Activated CD8-positive, alpha-beta memory T cell treated with anti-CD3 and anti-CD28 coated beads, Interleukin-2, amount 50 U/mL, for 24 hours (primary cell): Measurements from ENCODE around the gene MCM7.
A peak's percentile ranks its signal among the peaks of the same experiment; 100 is the strongest.

Experiments
- DNase-seq: peaks from one replicate; pipeline ENCODE4 v3.0.0-alpha.2; 2020; ENCODE audit errors: extremely low read depth

The MCM7 gene

GRCh38 chr7:100071018-100071723 is 30.0 kb downstream of the MCM7 start:
- DNase-seq: no peak

- no peak for DNase-seq
Observed at GRCh38 chr7:100069991-100070390, 31.2 kb downstream of the MCM7 start.

GRCh38 chr7:100066953-100067352 is 34.2 kb downstream of the MCM7 start:
- DNase-seq: no peak

GRCh38 chr7:100065452-100066186 is 35.6 kb downstream of the MCM7 start:
- no peak for DNase-seq

GRCh38 chr7:100064162-100064561 is 37.0 kb downstream of the MCM7 start:
- DNase-seq: no peak

- DNase-seq: no peak
Observed at GRCh38 chr7:100063376-100063775, 37.8 kb downstream of the MCM7 start.

GRCh38 chr7:100061518-100062193 is 39.5 kb downstream of the MCM7 start:
- no peak for DNase-seq

- no peak for DNase-seq
Observed at GRCh38 chr7:100059251-100059739, 41.9 kb downstream of the MCM7 start.

GRCh38 chr7:100057006-100057405 is 44.2 kb downstream of the MCM7 start:
- DNase-seq: no peak

- no peak for DNase-seq
Observed at GRCh38 chr7:100053215-100053614, 48.0 kb downstream of the MCM7 start.

- no peak for DNase-seq
Observed at GRCh38 chr7:100051611-100052010, 49.6 kb downstream of the MCM7 start.

GRCh38 chr7:100049441-100050291 is 51.5 kb downstream of the MCM7 start, which contains the start of gene ZSCAN21:
ZSCAN21 (plus strand) TSS chr7:100049774; CDS start chr7:100057007, 7,233 bp downstream.
- DNase-seq: peak; percentile 47

- DNase-seq: no peak
Observed at GRCh38 chr7:100048680-100049079, 52.5 kb downstream of the MCM7 start.

GRCh38 chr7:100044718-100045117 is 56.5 kb downstream of the MCM7 start:
- no peak for DNase-seq
